ENCODE measurements around the gene UBR1. TPM values are rescaled to one million over a fixed set of nuclear protein-coding genes. Genes with fewer than 3 reads are reported as not detected.
"Not testable (repeated sequence)": the region's sequence is repeated elsewhere in the genome, so short reads cannot be mapped to it uniquely, and the experiment has no call there.

UBR1 gene
- total RNA-seq, 1 experiment from 2014 or later = 18.6 TPM

GRCh38 chr15:42964476-42964875 is 141.4 kb downstream of the UBR1 start:
- TF ChIP-seq CTCF (IDR thresholded peaks at IDR 0.05; ENCODE audit: unreplicated experiment) = no peak
- no TSS peak for BruUV-seq (replicated peaks)
- H3K27ac Mint-ChIP-seq (ENCODE audit: unreplicated experiment) = no peak overlapping the region

GRCh38 chr15:42955518-42955917 is 150.3 kb downstream of the UBR1 start:
- CTCF ChIA-PET = no interaction called here
- no peak for DNase-seq

More at GRCh38 chr15:42964476-42964875, 141.4 kb downstream of the UBR1 start:
- no peaks in the 10 kb centered on the region for H3K27me3 Mint-ChIP-seq (ENCODE audit: unreplicated experiment)
- intact Hi-C loops (cut with micrococcal nuclease; ENCODE audit: unreplicated experiment) = no loop called here
- no peak for DNase-seq
- H3K9me3 Mint-ChIP-seq (ENCODE audit: low read depth, unreplicated experiment) = no peaks in the 10 kb centered on the region
- no peaks in the 10 kb centered on the region for H3K4me1 Mint-ChIP-seq (ENCODE audit: low read depth, unreplicated experiment)
- H3K36me3 Mint-ChIP-seq (ENCODE audit: insufficient read depth, unreplicated experiment) = peaks cover 11% of the 10 kb centered on the region
- CTCF ChIA-PET = no interaction called here
- no peak overlapping the region for H3K4me3 Mint-ChIP-seq (ENCODE audit: low read depth, unreplicated experiment)

GRCh38 chr15:42954291-42954690 is 151.5 kb downstream of the UBR1 start:
- Mint-ChIP-seq H3K4me3 (ENCODE audit: low read depth, unreplicated experiment) (no peak overlapping the region), H3K9me3 (ENCODE audit: low read depth, unreplicated experiment) (peaks cover 2% of the 10 kb centered on the region), H3K4me1 (ENCODE audit: low read depth, unreplicated experiment) (no peaks in the 10 kb centered on the region), H3K27me3 (ENCODE audit: unreplicated experiment) (no peaks in the 10 kb centered on the region), H3K27ac (ENCODE audit: unreplicated experiment) (no peak overlapping the region), H3K36me3 (ENCODE audit: insufficient read depth, unreplicated experiment) (peaks cover 6% of the 10 kb centered on the region)
- BruUV-seq (replicated peaks) = no TSS peak
- CTCF ChIA-PET = interaction anchor here (0.7 kb wide), 1 partner anchor 29 kb away, joined by 6 read pairs; no protein-coding TSS in a partner anchor
- intact Hi-C loops (cut with micrococcal nuclease; ENCODE audit: unreplicated experiment) = no loop called here
- DNase-seq = no peak
- no peak for TF ChIP-seq CTCF (IDR thresholded peaks at IDR 0.05; ENCODE audit: unreplicated experiment)

More at GRCh38 chr15:42955518-42955917, 150.3 kb downstream of the UBR1 start:
- TF ChIP-seq CTCF (IDR thresholded peaks at IDR 0.05; ENCODE audit: unreplicated experiment) = no peak
- no TSS peak for BruUV-seq (replicated peaks)
- Mint-ChIP-seq H3K27ac (ENCODE audit: unreplicated experiment) (no peak overlapping the region), H3K9me3 (ENCODE audit: low read depth, unreplicated experiment) (peaks cover 2% of the 10 kb centered on the region), H3K4me1 (ENCODE audit: low read depth, unreplicated experiment) (no peaks in the 10 kb centered on the region), H3K36me3 (ENCODE audit: insufficient read depth, unreplicated experiment) (peaks cover 6% of the 10 kb centered on the region), H3K4me3 (ENCODE audit: low read depth, unreplicated experiment) (no peak overlapping the region), H3K27me3 (ENCODE audit: unreplicated experiment) (no peaks in the 10 kb centered on the region)
- intact Hi-C loops (cut with micrococcal nuclease; ENCODE audit: unreplicated experiment) = no loop called here

GRCh38 chr15:42948898-42949297 is 156.9 kb downstream of the UBR1 start:
- H3K27me3 Mint-ChIP-seq (ENCODE audit: unreplicated experiment); intact Hi-C loops (cut with micrococcal nuclease; ENCODE audit: unreplicated experiment); H3K27ac Mint-ChIP-seq (ENCODE audit: unreplicated experiment); H3K4me1 Mint-ChIP-seq (ENCODE audit: low read depth, unreplicated experiment); CTCF ChIA-PET; H3K36me3 Mint-ChIP-seq (ENCODE audit: insufficient read depth, unreplicated experiment); DNase-seq; H3K9me3 Mint-ChIP-seq (ENCODE audit: low read depth, unreplicated experiment); BruUV-seq (replicated peaks); H3K4me3 Mint-ChIP-seq (ENCODE audit: low read depth, unreplicated experiment): not testable (repeated sequence)

GRCh38 chr15:42940527-42940926 is 165.3 kb downstream of the UBR1 start:
- no peak overlapping the region for H3K27ac Mint-ChIP-seq (ENCODE audit: unreplicated experiment)
- CTCF ChIA-PET = no interaction called here
- no peaks in the 10 kb centered on the region for H3K9me3 Mint-ChIP-seq (ENCODE audit: low read depth, unreplicated experiment)

More at GRCh38 chr15:42940527-42940926, 165.3 kb downstream of the UBR1 start:
- Mint-ChIP-seq H3K27me3 (ENCODE audit: unreplicated experiment) (no peaks in the 10 kb centered on the region), H3K4me3 (ENCODE audit: low read depth, unreplicated experiment) (no peak overlapping the region), H3K36me3 (ENCODE audit: insufficient read depth, unreplicated experiment) (peaks cover 5% of the 10 kb centered on the region), H3K4me1 (ENCODE audit: low read depth, unreplicated experiment) (no peaks in the 10 kb centered on the region)
- no peak for TF ChIP-seq CTCF (IDR thresholded peaks at IDR 0.05; ENCODE audit: unreplicated experiment)
- no TSS peak for BruUV-seq (replicated peaks)
- intact Hi-C loops (cut with micrococcal nuclease; ENCODE audit: unreplicated experiment) = no loop called here
- DNase-seq = no peak
